Astrocyte of the cerebellum (primary cell): ENCODE data around the gene GPR158.

Source experiments
- DNase-seq: peaks from one replicate; pipeline ENCODE4 v3.0.0-alpha.2; 2011; ENCODE audit warnings: low read depth
- H3K4me3 ChIP-seq: 2 replicates; pipeline ENCODE4 v1.5.1; 2011; ENCODE audit warnings: mild to moderate bottlenecking, low read depth, low read length, moderate library complexity
- in situ Hi-C: cut with HindIII; loops from 2 replicates; pipeline ENCODE4 v1.10.0; 2017; ENCODE audit warnings: low sequenced_read_pairs
- TF ChIP-seq, protein P1 (sequence below): IDR thresholded peaks from 2 replicates; pipeline ENCODE4 v1.5.1; 2012; ENCODE audit warnings: low read length, low read depth, moderate library complexity, mild to moderate bottlenecking; ENCODE audit errors: missing control alignments

The GPR158 gene

DNA sequence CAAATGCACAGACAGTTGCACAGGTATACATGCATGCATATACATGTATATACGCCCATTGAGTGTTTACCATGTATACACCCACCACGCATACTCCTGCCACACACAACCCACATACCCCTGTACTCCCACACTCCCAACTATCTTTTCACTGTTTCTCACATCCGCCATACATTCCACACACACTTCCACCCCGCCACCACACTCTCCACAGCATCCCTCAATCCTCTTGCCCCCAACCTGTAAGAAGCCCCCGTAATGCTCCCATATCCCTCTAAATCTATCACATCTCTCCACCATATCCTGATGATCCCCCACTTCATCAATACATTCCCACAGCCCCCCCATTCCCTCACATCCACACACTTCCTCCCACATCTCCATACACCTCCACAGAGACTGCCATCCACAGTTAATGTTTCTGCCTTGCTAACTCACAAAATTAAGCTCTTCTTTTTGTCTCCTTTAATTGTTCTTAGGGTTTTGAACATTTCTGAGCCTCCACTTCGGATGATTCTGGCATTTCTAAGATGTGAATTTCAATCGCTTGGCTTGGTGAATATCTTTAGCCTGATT, 47.4 kb downstream of the GPR158 start:
- no peak for DNase-seq
- in situ Hi-C loops: no loop called here
- H3K4me3 ChIP-seq: no peak overlapping the region
- TF ChIP-seq, protein P1, sequence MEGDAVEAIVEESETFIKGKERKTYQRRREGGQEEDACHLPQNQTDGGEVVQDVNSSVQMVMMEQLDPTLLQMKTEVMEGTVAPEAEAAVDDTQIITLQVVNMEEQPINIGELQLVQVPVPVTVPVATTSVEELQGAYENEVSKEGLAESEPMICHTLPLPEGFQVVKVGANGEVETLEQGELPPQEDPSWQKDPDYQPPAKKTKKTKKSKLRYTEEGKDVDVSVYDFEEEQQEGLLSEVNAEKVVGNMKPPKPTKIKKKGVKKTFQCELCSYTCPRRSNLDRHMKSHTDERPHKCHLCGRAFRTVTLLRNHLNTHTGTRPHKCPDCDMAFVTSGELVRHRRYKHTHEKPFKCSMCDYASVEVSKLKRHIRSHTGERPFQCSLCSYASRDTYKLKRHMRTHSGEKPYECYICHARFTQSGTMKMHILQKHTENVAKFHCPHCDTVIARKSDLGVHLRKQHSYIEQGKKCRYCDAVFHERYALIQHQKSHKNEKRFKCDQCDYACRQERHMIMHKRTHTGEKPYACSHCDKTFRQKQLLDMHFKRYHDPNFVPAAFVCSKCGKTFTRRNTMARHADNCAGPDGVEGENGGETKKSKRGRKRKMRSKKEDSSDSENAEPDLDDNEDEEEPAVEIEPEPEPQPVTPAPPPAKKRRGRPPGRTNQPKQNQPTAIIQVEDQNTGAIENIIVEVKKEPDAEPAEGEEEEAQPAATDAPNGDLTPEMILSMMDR: no peak

DNA sequence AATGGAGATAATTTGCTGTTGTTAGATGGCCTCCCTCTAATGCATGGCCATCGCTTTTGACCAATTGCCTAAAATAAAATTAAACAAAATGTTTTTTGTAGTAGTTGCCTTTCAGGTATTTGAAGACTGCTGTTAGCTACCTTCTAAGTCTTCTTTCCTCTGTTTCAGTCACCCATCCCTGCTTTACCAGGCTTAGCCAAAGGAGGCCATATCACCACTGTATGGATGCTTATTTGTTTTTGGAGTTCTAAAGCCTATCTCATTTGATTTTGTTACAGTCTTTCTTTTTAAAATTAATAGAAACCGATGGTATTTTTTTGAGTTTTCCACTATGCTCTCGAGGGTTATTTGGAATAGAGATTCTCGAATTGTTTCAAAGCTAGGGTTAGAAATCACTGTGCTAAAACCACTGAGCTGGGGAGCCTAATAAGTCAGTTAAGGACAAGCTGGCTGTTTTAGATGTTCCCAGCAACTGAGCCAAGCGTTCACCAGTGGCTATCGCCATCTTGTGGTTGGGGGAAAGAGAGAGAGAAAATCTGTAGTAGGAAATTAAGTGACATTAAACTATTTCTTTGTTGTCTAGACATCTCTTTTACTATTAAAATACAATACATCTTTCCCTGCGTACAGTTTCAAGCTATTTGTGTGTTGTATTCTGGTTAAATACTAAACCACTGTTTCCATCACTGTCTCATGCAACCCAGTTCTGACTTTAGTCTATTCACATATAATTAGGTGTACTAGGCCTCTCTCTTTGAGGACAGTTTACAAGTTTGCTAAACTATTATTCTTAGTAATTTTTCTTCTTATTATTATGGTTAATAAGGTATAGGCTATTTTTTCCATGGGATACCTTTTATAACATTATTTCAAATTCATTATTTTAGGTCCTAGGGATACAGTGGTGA, 52.2 kb downstream of the GPR158 start:
- TF ChIP-seq, protein P1: peak; percentile 88
- in situ Hi-C loops: no loop called here
- H3K4me3 ChIP-seq: no peak overlapping the region
- peak; percentile 51 for DNase-seq

DNA sequence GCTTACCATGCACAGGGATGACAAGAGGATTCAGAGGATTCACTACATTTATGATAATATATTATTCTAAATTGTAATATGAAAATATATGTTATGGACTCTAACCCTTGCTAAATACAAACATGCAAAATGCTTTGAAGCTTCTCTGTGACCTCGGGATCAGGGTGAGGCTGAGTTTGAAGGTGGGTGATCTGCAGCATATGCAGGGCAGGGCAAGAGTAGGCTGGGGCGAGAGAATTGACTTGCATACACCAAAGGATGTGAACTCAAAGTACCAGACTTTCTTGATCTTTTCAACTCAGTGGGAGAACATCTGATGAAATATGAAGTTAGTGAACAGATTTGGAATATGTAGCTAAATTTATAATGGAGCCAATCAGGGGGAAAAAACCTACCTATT, 57.0 kb downstream of the GPR158 start:
- in situ Hi-C loops: no loop called here
- TF ChIP-seq, protein P1: no peak
- H3K4me3 ChIP-seq: no peak overlapping the region
- no peak for DNase-seq

DNA sequence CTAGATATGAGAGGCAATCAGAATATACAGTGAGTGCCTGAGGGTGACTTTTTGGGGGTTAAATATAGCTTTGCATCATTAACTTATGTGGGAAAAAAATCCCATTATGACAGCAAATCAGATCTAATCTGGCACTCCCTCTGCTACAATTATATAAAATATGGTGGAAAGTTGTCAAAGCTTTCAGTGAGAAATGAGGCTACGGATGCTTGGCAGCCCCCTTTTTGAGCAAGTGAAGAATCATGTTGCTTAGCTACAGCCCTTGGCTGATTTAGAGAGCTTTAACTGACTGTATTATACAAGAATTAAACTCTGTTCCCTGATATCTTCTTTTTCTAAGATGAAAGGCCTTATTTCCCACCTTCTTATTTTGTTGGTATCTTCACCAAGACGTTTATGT, 57.4 kb downstream of the GPR158 start:
- TF ChIP-seq, protein P1: no peak
- in situ Hi-C loops: no loop called here
- DNase-seq: no peak
- H3K4me3 ChIP-seq: no peak overlapping the region

DNA sequence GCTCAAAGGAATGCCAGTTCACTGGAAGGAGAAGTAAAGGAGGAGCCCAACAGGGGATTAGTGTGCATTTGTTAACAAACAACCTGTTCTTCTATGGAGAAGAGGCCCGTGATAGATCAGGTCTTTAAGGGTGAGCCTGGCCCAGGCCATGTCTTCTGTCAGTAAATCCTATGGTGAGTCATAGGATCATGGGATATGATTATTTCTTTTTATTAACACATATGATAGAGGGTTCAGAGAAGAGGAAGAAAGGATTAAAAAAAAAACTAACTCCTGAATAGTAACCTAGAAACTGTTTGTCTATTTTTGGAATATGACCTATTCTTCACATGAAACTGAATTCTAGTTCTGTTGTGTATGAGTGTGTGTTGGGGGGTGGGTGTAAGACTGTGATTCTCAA, 70.4 kb downstream of the GPR158 start:
- no peak overlapping the region for H3K4me3 ChIP-seq
- TF ChIP-seq, protein P1: no peak
- DNase-seq: no peak
- in situ Hi-C loops: no loop called here

DNA sequence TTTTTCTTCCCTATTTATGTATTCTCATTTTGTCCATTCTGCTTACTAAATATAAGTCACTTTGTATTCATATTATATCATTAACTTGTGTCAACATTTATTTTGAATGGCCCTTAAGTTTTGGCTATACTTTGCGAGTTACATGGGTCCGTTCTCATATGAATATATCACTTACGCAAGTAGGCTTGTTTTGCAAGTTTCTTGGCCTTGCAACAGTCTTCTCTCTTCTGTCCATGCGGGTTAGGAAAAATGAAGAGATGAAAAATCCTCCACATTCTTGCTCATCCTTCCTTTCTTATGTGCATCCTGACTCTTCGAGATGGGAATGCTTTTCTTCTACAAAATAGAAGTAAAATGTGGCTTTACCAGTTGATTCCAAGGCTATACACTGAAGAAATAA, 82.8 kb downstream of the GPR158 start:
- H3K4me3 ChIP-seq: no peak overlapping the region
- TF ChIP-seq, protein P1: no peak
- DNase-seq: no peak
- in situ Hi-C loops: no loop called here
